Measurements from ENCODE around the gene SMIM33. TPM values are rescaled to one million over a fixed set of nuclear protein-coding genes. Genes with fewer than 3 reads are reported as not detected.

Gene SMIM33
- total and polyA plus RNA-seq, 2 of the 13 experiments (the other 11 are each of a cell fraction or from before 2014, with no cell fraction given) = not detected

DNA sequence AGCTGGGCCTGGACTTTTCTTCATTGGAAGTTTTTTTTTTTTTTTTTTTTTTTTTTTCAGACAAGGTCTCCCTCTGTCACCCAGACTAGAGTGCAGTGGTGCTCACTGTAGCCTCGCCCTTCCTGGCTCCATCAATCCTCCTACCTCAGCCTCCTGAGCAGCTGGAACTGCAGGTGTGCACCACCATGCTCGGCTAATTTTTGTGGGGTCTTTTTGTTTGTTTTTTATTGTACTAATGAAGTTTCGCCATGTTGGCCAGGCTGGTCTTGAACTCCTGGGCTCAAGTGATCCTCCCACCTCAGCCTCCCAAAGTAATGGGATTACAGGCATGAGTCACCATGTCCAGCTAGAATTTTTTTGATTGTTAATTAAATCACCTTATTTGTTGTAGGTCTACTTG lies 35.1 kb upstream of the SMIM33 start (continued):
- TF ChIP-seq, protein P1, sequence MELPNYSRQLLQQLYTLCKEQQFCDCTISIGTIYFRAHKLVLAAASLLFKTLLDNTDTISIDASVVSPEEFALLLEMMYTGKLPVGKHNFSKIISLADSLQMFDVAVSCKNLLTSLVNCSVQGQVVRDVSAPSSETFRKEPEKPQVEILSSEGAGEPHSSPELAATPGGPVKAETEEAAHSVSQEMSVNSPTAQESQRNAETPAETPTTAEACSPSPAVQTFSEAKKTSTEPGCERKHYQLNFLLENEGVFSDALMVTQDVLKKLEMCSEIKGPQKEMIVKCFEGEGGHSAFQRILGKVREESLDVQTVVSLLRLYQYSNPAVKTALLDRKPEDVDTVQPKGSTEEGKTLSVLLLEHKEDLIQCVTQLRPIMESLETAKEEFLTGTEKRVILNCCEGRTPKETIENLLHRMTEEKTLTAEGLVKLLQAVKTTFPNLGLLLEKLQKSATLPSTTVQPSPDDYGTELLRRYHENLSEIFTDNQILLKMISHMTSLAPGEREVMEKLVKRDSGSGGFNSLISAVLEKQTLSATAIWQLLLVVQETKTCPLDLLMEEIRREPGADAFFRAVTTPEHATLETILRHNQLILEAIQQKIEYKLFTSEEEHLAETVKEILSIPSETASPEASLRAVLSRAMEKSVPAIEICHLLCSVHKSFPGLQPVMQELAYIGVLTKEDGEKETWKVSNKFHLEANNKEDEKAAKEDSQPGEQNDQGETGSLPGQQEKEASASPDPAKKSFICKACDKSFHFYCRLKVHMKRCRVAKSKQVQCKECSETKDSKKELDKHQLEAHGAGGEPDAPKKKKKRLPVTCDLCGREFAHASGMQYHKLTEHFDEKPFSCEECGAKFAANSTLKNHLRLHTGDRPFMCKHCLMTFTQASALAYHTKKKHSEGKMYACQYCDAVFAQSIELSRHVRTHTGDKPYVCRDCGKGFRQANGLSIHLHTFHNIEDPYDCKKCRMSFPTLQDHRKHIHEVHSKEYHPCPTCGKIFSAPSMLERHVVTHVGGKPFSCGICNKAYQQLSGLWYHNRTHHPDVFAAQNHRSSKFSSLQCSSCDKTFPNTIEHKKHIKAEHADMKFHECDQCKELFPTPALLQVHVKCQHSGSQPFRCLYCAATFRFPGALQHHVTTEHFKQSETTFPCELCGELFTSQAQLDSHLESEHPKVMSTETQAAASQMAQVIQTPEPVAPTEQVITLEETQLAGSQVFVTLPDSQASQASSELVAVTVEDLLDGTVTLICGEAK (IDR thresholded peaks at IDR 0.05) = no peak
- TF ChIP-seq, protein P1 (CRISPR knock-in tag; IDR thresholded peaks at IDR 0.05) = no peak
- TF ChIP-seq, protein P2, sequence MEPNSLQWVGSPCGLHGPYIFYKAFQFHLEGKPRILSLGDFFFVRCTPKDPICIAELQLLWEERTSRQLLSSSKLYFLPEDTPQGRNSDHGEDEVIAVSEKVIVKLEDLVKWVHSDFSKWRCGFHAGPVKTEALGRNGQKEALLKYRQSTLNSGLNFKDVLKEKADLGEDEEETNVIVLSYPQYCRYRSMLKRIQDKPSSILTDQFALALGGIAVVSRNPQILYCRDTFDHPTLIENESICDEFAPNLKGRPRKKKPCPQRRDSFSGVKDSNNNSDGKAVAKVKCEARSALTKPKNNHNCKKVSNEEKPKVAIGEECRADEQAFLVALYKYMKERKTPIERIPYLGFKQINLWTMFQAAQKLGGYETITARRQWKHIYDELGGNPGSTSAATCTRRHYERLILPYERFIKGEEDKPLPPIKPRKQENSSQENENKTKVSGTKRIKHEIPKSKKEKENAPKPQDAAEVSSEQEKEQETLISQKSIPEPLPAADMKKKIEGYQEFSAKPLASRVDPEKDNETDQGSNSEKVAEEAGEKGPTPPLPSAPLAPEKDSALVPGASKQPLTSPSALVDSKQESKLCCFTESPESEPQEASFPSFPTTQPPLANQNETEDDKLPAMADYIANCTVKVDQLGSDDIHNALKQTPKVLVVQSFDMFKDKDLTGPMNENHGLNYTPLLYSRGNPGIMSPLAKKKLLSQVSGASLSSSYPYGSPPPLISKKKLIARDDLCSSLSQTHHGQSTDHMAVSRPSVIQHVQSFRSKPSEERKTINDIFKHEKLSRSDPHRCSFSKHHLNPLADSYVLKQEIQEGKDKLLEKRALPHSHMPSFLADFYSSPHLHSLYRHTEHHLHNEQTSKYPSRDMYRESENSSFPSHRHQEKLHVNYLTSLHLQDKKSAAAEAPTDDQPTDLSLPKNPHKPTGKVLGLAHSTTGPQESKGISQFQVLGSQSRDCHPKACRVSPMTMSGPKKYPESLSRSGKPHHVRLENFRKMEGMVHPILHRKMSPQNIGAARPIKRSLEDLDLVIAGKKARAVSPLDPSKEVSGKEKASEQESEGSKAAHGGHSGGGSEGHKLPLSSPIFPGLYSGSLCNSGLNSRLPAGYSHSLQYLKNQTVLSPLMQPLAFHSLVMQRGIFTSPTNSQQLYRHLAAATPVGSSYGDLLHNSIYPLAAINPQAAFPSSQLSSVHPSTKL (CRISPR knock-in tag; IDR thresholded peaks at IDR 0.05) = no peak
- TF ChIP-seq ZNF547 (CRISPR knock-in tag; IDR thresholded peaks at IDR 0.05) (no peak), POLR2AphosphoS2 (IDR thresholded peaks at IDR 0.05; ENCODE audit: low read depth, low read length) (no peak), ZFP37 (CRISPR knock-in tag; IDR thresholded peaks at IDR 0.05; ENCODE audit: borderline replicate concordance) (no peak)

Data from HepG2 (cell line).